K562 (cell line): ENCODE results near the gene CCDC106. TPM values are rescaled to one million over a fixed set of nuclear protein-coding genes. Genes with fewer than 3 reads are reported as not detected.

ENCODE experiments used
- ATF3 ChIP-seq, 2 experiments: fragments of 450-650 bp in 1 of 2; sonication (generic) in 1 of 2; formaldehyde crosslinking in 1 of 2; IDR thresholded peaks in 1 of 2; conservative IDR thresholded peaks in 1 of 2; 2 replicates each; pipeline versions ENCODE4 v1.6.1 to v1.8.1; 2016 to 2023; ENCODE audit warnings: mild to moderate bottlenecking in 2 of 2, moderate library complexity in 2 of 2, inconsistent platforms in 1 of 2, missing genetic modification reagents in 1 of 2
- ELK1 ChIP-seq: sonication (generic); formaldehyde crosslinking; IDR thresholded peaks from 2 replicates; pipeline ENCODE4 v1.8.1; 2022; ENCODE audit warnings: missing genetic modification reagents
- GATA2 ChIP-seq: sonication (generic); formaldehyde crosslinking; IDR thresholded peaks from 2 replicates; pipeline ENCODE4 v1.4.0; 2020; ENCODE audit warnings: mild to moderate bottlenecking, missing genetic modification reagents
- MAFG ChIP-seq: fragments of 450-650 bp; conservative IDR thresholded peaks from 2 replicates; pipeline ENCODE4 v1.6.1; 2016; ENCODE audit warnings: missing genetic modification characterization, missing compliant biosample characterization
- MEIS2 ChIP-seq: fragments of 450-650 bp; IDR thresholded peaks from 2 replicates; pipeline ENCODE4 v1.6.1; 2014; ENCODE audit warnings: mild to moderate bottlenecking; ENCODE audit not compliant: partially characterized antibody
- NELFE ChIP-seq: IDR thresholded peaks from 2 replicates; pipeline ENCODE4 v1.6.1; 2011; ENCODE audit warnings: mild to moderate bottlenecking; ENCODE audit not compliant: insufficient read depth, insufficient read length
- RBM22 ChIP-seq: fragments of 200-400 bp; formaldehyde crosslinking; IDR thresholded peaks from 2 replicates; pipeline ENCODE4 v1.6.1; 2018; ENCODE audit warnings: low read length, low read depth; ENCODE audit not compliant: poor library complexity, severe bottlenecking
- SIRT6 ChIP-seq: IDR thresholded peaks from one replicate; pipeline ENCODE4 v1.6.1; 2012; ENCODE audit warnings: low read depth, mild to moderate bottlenecking, control low read depth, inconsistent platforms, low read length, moderate library complexity
- SMARCB1 ChIP-seq: IDR thresholded peaks from 2 replicates; pipeline ENCODE4 v1.6.1; 2011; ENCODE audit warnings: improper control_type of control experiment, low read depth; ENCODE audit not compliant: insufficient read length
- ZNF224 ChIP-seq: sonication (generic); formaldehyde crosslinking; IDR thresholded peaks from 2 replicates; pipeline ENCODE4 v1.8.0; 2022; ENCODE audit warnings: mild to moderate bottlenecking, missing genetic modification reagents
- polyA plus RNA-seq, 8 experiments: library from polyadenylated mRNA; depleted of rRNA in 4 of 8; stranded (reverse) in 5 of 8; unstranded in 3 of 8; fragments of >200 nt; fragmentation: Nextera tagmentation in 2 of 8; fragmentation: Illumina TruSeq in 1 of 8; extraction: Ambion mirVana in 2 of 8; extraction: Trizol in 1 of 8; gene quantifications; 2 replicates each; pipeline versions ENCODE4 v1.2.1 to v1.2.3, GENCODE V29; 2011 to 2014; ENCODE audit warnings: inconsistent platforms in 1 of 8, missing spikeins in 1 of 8
- total RNA-seq, 7 experiments: library from RNA; depleted of rRNA in 6 of 7; stranded (reverse); fragments of >200 nt in 6 of 7; fragmentation: Illumina TruSeq in 2 of 7; extraction: Trizol in 2 of 7; gene quantifications; 2 replicates each; pipeline versions ENCODE4 v1.2.1 to v1.2.3, GENCODE V29; 2011 to 2021; ENCODE audit warnings: low replicate concordance in 1 of 7
- TF ChIP-seq, protein P1 (sequence below): fragments of 200-400 bp; formaldehyde crosslinking; IDR thresholded peaks from 2 replicates; pipeline ENCODE4 v1.6.1; 2017; ENCODE audit warnings: mild to moderate bottlenecking, low read depth, low read length, moderate library complexity
- TF ChIP-seq, protein P2 (sequence below): sonication (generic); formaldehyde crosslinking; IDR thresholded peaks from 2 replicates; pipeline ENCODE4 v1.8.0; 2022; ENCODE audit warnings: mild to moderate bottlenecking, missing genetic modification reagents
- TF ChIP-seq, protein P3 (sequence below): fragments of 450-650 bp; IDR thresholded peaks from 2 replicates; pipeline ENCODE4 v1.6.1; 2017; ENCODE audit warnings: antibody characterized with exemption, mild to moderate bottlenecking
- TF ChIP-seq, protein P4 (sequence below): fragments of 450-650 bp; IDR thresholded peaks from 2 replicates; pipeline ENCODE4 v1.6.1; 2016; ENCODE audit warnings: missing biosample characterization, missing genetic modification characterization

Gene CCDC106
- total and polyA plus RNA-seq, 9 of the 15 experiments (the other 6 are each of a cell fraction or from before 2014, with no cell fraction given): 0.10 to 27.5 (median 15.0) TPM; not detected in 1

- TF ChIP-seq ATF3 (IDR thresholded peaks at IDR 0.05) (no peak), ATF3 (CRISPR knock-in tag; conservative IDR thresholded peaks at IDR 0.05) (no peak), SIRT6 (no peak), GATA2 (CRISPR knock-in tag) (no peak), ZNF224 (CRISPR knock-in tag) (no peak), MEIS2 (no peak), RBM22 (peak; percentile 88), MAFG (tag) (no peak), NELFE (no peak), SMARCB1 (no peak), ELK1 (CRISPR knock-in tag) (no peak)
- TF ChIP-seq, protein P1, sequence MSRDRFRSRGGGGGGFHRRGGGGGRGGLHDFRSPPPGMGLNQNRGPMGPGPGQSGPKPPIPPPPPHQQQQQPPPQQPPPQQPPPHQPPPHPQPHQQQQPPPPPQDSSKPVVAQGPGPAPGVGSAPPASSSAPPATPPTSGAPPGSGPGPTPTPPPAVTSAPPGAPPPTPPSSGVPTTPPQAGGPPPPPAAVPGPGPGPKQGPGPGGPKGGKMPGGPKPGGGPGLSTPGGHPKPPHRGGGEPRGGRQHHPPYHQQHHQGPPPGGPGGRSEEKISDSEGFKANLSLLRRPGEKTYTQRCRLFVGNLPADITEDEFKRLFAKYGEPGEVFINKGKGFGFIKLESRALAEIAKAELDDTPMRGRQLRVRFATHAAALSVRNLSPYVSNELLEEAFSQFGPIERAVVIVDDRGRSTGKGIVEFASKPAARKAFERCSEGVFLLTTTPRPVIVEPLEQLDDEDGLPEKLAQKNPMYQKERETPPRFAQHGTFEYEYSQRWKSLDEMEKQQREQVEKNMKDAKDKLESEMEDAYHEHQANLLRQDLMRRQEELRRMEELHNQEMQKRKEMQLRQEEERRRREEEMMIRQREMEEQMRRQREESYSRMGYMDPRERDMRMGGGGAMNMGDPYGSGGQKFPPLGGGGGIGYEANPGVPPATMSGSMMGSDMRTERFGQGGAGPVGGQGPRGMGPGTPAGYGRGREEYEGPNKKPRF: no peak
- TF ChIP-seq, protein P2, sequence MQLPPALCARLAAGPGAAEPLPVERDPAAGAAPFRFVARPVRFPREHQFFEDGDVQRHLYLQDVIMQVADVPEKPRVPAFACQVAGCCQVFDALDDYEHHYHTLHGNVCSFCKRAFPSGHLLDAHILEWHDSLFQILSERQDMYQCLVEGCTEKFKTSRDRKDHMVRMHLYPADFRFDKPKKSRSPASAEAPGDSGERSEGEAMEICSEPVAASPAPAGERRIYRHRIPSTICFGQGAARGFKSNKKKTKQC (CRISPR knock-in tag): peak; percentile 33; the same call in 1 of the 2 replicates
- TF ChIP-seq, protein P3, sequence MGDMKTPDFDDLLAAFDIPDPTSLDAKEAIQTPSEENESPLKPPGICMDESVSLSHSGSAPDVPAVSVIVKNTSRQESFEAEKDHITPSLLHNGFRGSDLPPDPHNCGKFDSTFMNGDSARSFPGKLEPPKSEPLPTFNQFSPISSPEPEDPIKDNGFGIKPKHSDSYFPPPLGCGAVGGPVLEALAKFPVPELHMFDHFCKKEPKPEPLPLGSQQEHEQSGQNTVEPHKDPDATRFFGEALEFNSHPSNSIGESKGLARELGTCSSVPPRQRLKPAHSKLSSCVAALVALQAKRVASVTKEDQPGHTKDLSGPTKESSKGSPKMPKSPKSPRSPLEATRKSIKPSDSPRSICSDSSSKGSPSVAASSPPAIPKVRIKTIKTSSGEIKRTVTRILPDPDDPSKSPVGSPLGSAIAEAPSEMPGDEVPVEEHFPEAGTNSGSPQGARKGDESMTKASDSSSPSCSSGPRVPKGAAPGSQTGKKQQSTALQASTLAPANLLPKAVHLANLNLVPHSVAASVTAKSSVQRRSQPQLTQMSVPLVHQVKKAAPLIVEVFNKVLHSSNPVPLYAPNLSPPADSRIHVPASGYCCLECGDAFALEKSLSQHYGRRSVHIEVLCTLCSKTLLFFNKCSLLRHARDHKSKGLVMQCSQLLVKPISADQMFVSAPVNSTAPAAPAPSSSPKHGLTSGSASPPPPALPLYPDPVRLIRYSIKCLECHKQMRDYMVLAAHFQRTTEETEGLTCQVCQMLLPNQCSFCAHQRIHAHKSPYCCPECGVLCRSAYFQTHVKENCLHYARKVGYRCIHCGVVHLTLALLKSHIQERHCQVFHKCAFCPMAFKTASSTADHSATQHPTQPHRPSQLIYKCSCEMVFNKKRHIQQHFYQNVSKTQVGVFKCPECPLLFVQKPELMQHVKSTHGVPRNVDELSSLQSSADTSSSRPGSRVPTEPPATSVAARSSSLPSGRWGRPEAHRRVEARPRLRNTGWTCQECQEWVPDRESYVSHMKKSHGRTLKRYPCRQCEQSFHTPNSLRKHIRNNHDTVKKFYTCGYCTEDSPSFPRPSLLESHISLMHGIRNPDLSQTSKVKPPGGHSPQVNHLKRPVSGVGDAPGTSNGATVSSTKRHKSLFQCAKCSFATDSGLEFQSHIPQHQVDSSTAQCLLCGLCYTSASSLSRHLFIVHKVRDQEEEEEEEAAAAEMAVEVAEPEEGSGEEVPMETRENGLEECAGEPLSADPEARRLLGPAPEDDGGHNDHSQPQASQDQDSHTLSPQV: no peak
- TF ChIP-seq, protein P4, sequence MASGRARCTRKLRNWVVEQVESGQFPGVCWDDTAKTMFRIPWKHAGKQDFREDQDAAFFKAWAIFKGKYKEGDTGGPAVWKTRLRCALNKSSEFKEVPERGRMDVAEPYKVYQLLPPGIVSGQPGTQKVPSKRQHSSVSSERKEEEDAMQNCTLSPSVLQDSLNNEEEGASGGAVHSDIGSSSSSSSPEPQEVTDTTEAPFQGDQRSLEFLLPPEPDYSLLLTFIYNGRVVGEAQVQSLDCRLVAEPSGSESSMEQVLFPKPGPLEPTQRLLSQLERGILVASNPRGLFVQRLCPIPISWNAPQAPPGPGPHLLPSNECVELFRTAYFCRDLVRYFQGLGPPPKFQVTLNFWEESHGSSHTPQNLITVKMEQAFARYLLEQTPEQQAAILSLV (tag): no peak
Observed at GRCh38 chr19:55643003-55643886, 4.8 kb upstream of the CCDC106 start, which contains the start of gene ZNF581 (continued).
